Caco-2 (cell line): ENCODE results near the gene FAM89B. TPM values are rescaled to one million over a fixed set of nuclear protein-coding genes. Genes with fewer than 3 reads are reported as not detected.

Experiments
- BruUV-seq: library from RNA; stranded (reverse); fragments of 400-500 nt; replicated peaks from 2 replicates; lab custom pipeline; 2021; lab: Mats Ljungman, UMichigan
- CTCF ChIA-PET: fragments of 300-600 bp; sonication (Branson Sonifier 250); formaldehyde crosslinking; loops from one replicate; lab custom pipeline; 2022; ENCODE audit warnings: antibody characterized with exemption; lab: Charles Lee
- POLR2A ChIA-PET: fragments of 300-600 bp; sonication (Branson Sonifier 250); formaldehyde crosslinking; loops from one replicate; lab custom pipeline; 2022; ENCODE audit warnings: antibody characterized with exemption; lab: Charles Lee
- DNase-seq, 2 experiments: peaks; one replicate each; pipeline versions ENCODE4 v3.0.0 to v3.0.0-alpha.2; 2020 to 2022
- H3K27me3 ChIP-seq: replicated peaks from 2 replicates; pipeline ENCODE4 v1.6.0; 2011; ENCODE audit warnings: low read length; ENCODE audit not compliant: control insufficient read depth, insufficient read depth
- H3K36me3 ChIP-seq: 2 replicates; pipeline ENCODE4 v1.5.1; 2011; ENCODE audit warnings: low read length; ENCODE audit not compliant: control insufficient read depth, insufficient read depth
- H3K4me1 ChIP-seq: fragments of 250-450 bp; sonication (Bioruptor Pico); 2 replicates; pipeline ENCODE4 v1.5.1; 2020; ENCODE audit warnings: mild to moderate bottlenecking
- H3K4me3 ChIP-seq: 2 replicates; pipeline ENCODE4 v1.5.1; 2011; ENCODE audit warnings: low read depth, mild to moderate bottlenecking, control low read depth, low read length
- H3K9me3 ChIP-seq: fragments of 250-450 bp; sonication (Bioruptor Pico); 2 replicates; pipeline ENCODE4 v1.5.1; 2020; ENCODE audit warnings: mild to moderate bottlenecking, moderate library complexity
- H3K27ac Mint-ChIP-seq: one replicate; pipeline ENCODE4 v1.8.0; 2022; ENCODE audit warnings: mixed read lengths; ENCODE audit not compliant: unreplicated experiment
- H3K27me3 Mint-ChIP-seq: one replicate; pipeline ENCODE4 v1.8.0; 2022; ENCODE audit warnings: mixed read lengths; ENCODE audit not compliant: insufficient read depth, unreplicated experiment
- H3K36me3 Mint-ChIP-seq: one replicate; pipeline ENCODE4 v1.8.0; 2022; ENCODE audit warnings: mild to moderate bottlenecking, mixed read lengths; ENCODE audit not compliant: insufficient read depth, unreplicated experiment
- H3K4me1 Mint-ChIP-seq: one replicate; pipeline ENCODE4 v1.8.0; 2022; ENCODE audit warnings: low read depth, mixed read lengths; ENCODE audit not compliant: unreplicated experiment
- H3K4me3 Mint-ChIP-seq: one replicate; pipeline ENCODE4 v1.8.0; 2022; ENCODE audit warnings: mild to moderate bottlenecking, moderate library complexity, mixed read lengths; ENCODE audit not compliant: unreplicated experiment
- H3K9me3 Mint-ChIP-seq: one replicate; pipeline ENCODE4 v1.8.0; 2022; ENCODE audit warnings: mixed read lengths; ENCODE audit not compliant: unreplicated experiment
- CTCF ChIP-seq, 2 experiments: fragments of 200-600 bp in 1 of 2; IDR thresholded peaks; 1 replicate in 1 of 2; 2 replicates in 1 of 2; pipeline versions ENCODE4 v1.5.1 to v1.8.0; 2011 to 2022; ENCODE audit warnings: antibody characterized with exemption in 1 of 2, control low read depth in 1 of 2, inconsistent platforms in 1 of 2, low read depth in 1 of 2, low read length in 1 of 2, mild to moderate bottlenecking in 1 of 2, moderate library complexity in 1 of 2; ENCODE audit not compliant: insufficient read depth in 1 of 2, severe bottlenecking in 1 of 2, unreplicated experiment in 1 of 2
- intact Hi-C: fragments of 100-400 bp; cut with micrococcal nuclease; formaldehyde crosslinking; loops from one replicate; pipeline ENCODE4 v1.10.0; 2022; ENCODE audit not compliant: unreplicated experiment
- total RNA-seq: library from RNA; stranded (reverse); gene quantifications from 2 replicates; pipeline ENCODE4 v1.2.3, GENCODE V29; 2022

Gene FAM89B
- total RNA-seq, 1 experiment from 2014 or later: 26.9 TPM

DNA sequence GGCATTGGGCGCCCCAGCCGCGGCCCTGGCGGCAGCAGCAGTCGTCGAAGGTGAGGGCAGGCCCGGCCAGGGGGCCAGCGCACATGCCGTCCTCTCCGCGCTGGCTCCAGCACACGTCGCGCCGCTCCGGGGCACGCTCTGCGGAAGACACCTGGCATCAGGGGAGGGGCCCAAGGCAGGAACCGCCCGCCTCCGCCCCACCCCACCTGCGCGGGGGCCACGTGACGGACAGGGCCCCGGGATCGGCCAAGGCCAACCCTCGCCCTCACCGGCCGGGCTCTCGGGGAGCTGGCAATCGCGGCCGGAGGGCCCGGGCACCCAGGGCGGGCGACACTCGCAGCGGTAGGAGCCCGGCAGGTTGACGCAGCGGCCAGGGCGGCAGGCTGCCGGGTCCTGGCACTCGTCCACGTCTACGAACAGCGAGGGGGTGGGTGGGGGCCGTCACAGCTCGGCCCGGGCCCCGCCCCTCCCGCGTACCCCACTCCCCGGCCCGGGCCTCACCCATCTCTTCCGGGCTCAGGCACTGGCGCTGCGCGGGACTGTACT lies 32.5 kb upstream of the FAM89B start:
- Histone ChIP-seq H3K9me3 (no peaks in the 10 kb centered on the region), H3K36me3 (peaks cover 7% of the 10 kb centered on the region; the same call in 1 of the 2 replicates), H3K4me3 (peak overlapping the region; percentile 21; the same call in 1 of the 2 replicates), H3K27me3 (no peaks in the 10 kb centered on the region), H3K4me1 (peaks cover 13% of the 10 kb centered on the region)
- no peak for DNase-seq
- BruUV-seq: no TSS peak
- H3K4me1 Mint-ChIP-seq: peaks cover 27% of the 10 kb centered on the region
- ChIA-PET CTCF (interaction anchor here (1.0 to 2.7 kb wide), 3 partner anchors 10 to 30 kb away, joined by 3 to 18 read pairs (median 4); partner anchors contain the start of gene ZNRD2), POLR2A (no interaction called here)
- intact Hi-C loops: loop anchor here (2.0 kb wide), 1 partner anchor 31 kb away; the partner anchor contains the start of gene ZNRD2
- peaks cover 72% of the 10 kb centered on the region for H3K36me3 Mint-ChIP-seq
- no peaks in the 10 kb centered on the region for H3K27me3 Mint-ChIP-seq
- no peak for TF ChIP-seq CTCF (IDR thresholded peaks at IDR 0.05; ENCODE audit: insufficient read depth in 1 of 2, low read depth in 1 of 2, low read length in 1 of 2, severe bottlenecking in 1 of 2, unreplicated experiment in 1 of 2)
- H3K9me3 Mint-ChIP-seq: no peaks in the 10 kb centered on the region
- no peak overlapping the region for H3K27ac Mint-ChIP-seq
- peak overlapping the region; percentile 63 for H3K4me3 Mint-ChIP-seq

DNA sequence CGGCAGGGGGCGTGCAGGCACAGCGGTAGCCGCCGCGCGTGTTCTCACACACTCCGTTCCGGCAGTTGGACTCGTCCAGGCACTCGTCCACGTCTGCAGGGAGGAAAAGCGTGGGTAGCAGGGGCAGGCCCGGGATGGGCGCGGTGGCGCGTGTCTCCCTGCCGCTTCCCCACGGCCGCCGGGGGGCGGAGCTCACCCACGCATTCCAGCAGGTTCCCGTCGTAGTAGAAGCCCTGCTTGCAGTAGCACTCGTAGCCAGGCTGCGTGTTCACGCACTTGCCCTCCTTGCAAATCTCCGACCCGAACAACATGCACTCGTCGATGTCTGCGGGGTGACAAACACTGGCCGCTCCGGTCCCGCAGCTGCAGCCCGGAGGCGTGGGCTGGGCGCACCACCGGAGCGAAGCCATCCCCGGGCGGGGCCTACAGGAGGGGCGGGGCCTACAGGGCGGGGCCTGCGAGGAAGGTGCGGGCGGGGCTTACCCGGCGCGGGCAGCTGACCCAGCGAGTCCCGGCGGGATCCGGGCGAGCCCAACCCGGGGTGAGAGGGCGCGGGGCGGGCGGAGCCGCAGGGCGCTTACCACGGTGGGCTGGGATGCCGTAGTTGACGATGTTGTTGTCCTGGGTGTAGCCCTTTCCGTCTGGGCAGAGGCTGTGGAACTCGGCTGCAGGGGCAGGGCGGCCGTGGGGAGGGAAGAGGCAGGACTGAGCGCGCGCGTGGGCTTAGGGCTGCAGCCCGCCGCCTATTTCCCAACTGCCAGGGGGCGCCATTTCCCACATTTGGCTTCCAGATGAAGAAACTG lies 31.8 kb upstream of the FAM89B start:
- Histone ChIP-seq H3K9me3 (no peaks in the 10 kb centered on the region), H3K4me1 (peaks cover 14% of the 10 kb centered on the region), H3K27me3 (no peaks in the 10 kb centered on the region), H3K36me3 (peaks cover 7% of the 10 kb centered on the region; the same call in 1 of the 2 replicates), H3K4me3 (peak overlapping the region; percentile 21)
- Mint-ChIP-seq H3K4me3 (peak overlapping the region; percentile 63), H3K27me3 (no peaks in the 10 kb centered on the region), H3K4me1 (peaks cover 33% of the 10 kb centered on the region), H3K9me3 (no peaks in the 10 kb centered on the region), H3K36me3 (peaks cover 66% of the 10 kb centered on the region), H3K27ac (peak overlapping the region; percentile 46)
- BruUV-seq: no TSS peak
- TF ChIP-seq CTCF (IDR thresholded peaks at IDR 0.05; ENCODE audit: insufficient read depth in 1 of 2, low read depth in 1 of 2, low read length in 1 of 2, severe bottlenecking in 1 of 2, unreplicated experiment in 1 of 2): peak; percentile 64
- ChIA-PET CTCF (interaction anchor here (0.6 to 2.7 kb wide), 7 partner anchors 11 to 68 kb away, joined by 3 to 23 read pairs (median 3); partner anchors contain the start of genes FAM89B, SCYL1 and ZNRD2), POLR2A (no interaction called here)
- peak; percentile 71 to 74 for DNase-seq
- intact Hi-C loops: loop anchor here (1.0 to 2.0 kb wide), 2 partner anchors 12 to 30 kb away; partner anchors contain the start of gene ZNRD2
